OCI-LY7 (cell line): ENCODE data around the gene COPS9. TPM values are rescaled to one million over a fixed set of nuclear protein-coding genes. Genes with fewer than 3 reads are reported as not detected.

Experiments used
- BruUV-seq: library from RNA; stranded (reverse); fragments of 400-500 nt; replicated peaks from 2 replicates; lab custom pipeline; 2021; lab: Mats Ljungman, UMichigan
- CTCF ChIA-PET: fragments of 300-600 bp; sonication (Branson Sonifier 250); formaldehyde crosslinking; loops from one replicate; lab custom pipeline; 2022; ENCODE audit warnings: antibody characterized with exemption; ENCODE audit not compliant: unreplicated experiment; lab: Charles Lee
- POLR2A ChIA-PET: fragments of 300-600 bp; sonication (Branson Sonifier 250); formaldehyde crosslinking; loops from one replicate; lab custom pipeline; 2022; ENCODE audit warnings: antibody characterized with exemption; lab: Charles Lee
- DNase-seq: peaks from one replicate; pipeline ENCODE4 v3.0.0-alpha.2; 2015; ENCODE audit warnings: low spot score
- H2AFZ ChIP-seq: fragments of 200-600 bp; sonication (generic), shearing (Covaris generic); 2 replicates; pipeline ENCODE4 v1.6.1; 2014; ENCODE audit warnings: mild to moderate bottlenecking, antibody characterized with exemption, low read length, moderate library complexity
- H3K27ac ChIP-seq: fragments of 200-600 bp; sonication (generic); 2 replicates; pipeline ENCODE4 v1.5.1; 2014; ENCODE audit warnings: mixed run types, low read depth, mild to moderate bottlenecking, moderate library complexity, low read length, inconsistent platforms; ENCODE audit not compliant: poor library complexity, severe bottlenecking
- H3K36me3 ChIP-seq: fragments of 200-600 bp; sonication (generic); 2 replicates; pipeline ENCODE4 v1.6.1; 2014; ENCODE audit warnings: mild to moderate bottlenecking, antibody characterized with exemption, low read length, moderate library complexity, mixed read lengths; ENCODE audit not compliant: insufficient read depth
- H3K4me1 ChIP-seq: fragments of 200-600 bp; sonication (generic); 2 replicates; pipeline ENCODE4 v1.5.1; 2014; ENCODE audit warnings: mild to moderate bottlenecking, low read length; ENCODE audit not compliant: insufficient read depth, poor library complexity, severe bottlenecking
- H3K4me2 ChIP-seq: fragments of 200-600 bp; sonication (generic); 2 replicates; pipeline ENCODE4 v1.6.1; 2014; ENCODE audit warnings: mild to moderate bottlenecking, low read length
- H3K4me3 ChIP-seq: fragments of 200-600 bp; sonication (generic); 2 replicates; pipeline ENCODE4 v1.5.1; 2014; ENCODE audit warnings: mild to moderate bottlenecking, low read depth, low read length; ENCODE audit not compliant: poor library complexity, severe bottlenecking
- H3K79me2 ChIP-seq: fragments of 200-600 bp; sonication (generic); 2 replicates; pipeline ENCODE4 v1.6.1; 2016; ENCODE audit warnings: low read depth, mild to moderate bottlenecking, low read length, moderate library complexity, mixed read lengths; ENCODE audit not compliant: insufficient read depth
- H3K9me2 ChIP-seq: fragments of 200-600 bp; sonication (generic); 2 replicates; pipeline ENCODE4 v1.6.1; 2016; ENCODE audit warnings: mild to moderate bottlenecking, low read length, mixed read lengths; ENCODE audit not compliant: insufficient read depth
- H3K9me3 ChIP-seq: fragments of 200-600 bp; sonication (generic); 2 replicates; pipeline ENCODE4 v1.6.1; 2014; ENCODE audit warnings: mild to moderate bottlenecking, mixed run types, low read length, mixed read lengths
- H4K20me1 ChIP-seq: fragments of 200-600 bp; sonication (generic); 2 replicates; pipeline ENCODE4 v1.6.1; 2014; ENCODE audit warnings: mild to moderate bottlenecking, antibody characterized with exemption, low read length, moderate library complexity, mixed read lengths; ENCODE audit not compliant: insufficient read depth
- CTCF ChIP-seq: fragments of 200-600 bp; sonication (generic); conservative IDR thresholded peaks from 2 replicates; pipeline ENCODE4 v1.5.1; 2014; ENCODE audit warnings: mild to moderate bottlenecking, antibody characterized with exemption, low read length, moderate library complexity, mixed read lengths
- EZH2phosphoT487 ChIP-seq: fragments of 200-600 bp; sonication (generic); IDR thresholded peaks from 2 replicates; pipeline ENCODE4 v1.6.1; 2018; ENCODE audit warnings: low read depth, borderline replicate concordance, mild to moderate bottlenecking, mixed run types, antibody characterized with exemption, low read length, moderate library complexity, mixed read lengths
- intact Hi-C: fragments of 100-400 bp; cut with micrococcal nuclease; formaldehyde crosslinking; loops from one replicate; pipeline ENCODE4 v1.10.0; 2022; ENCODE audit not compliant: unreplicated experiment
- total RNA-seq, 2 experiments: library from RNA; depleted of rRNA in 1 of 2; stranded (reverse); fragments of >200 nt in 1 of 2; shearing (Covaris generic) in 1 of 2; gene quantifications; 2 replicates each; pipeline ENCODE4 v1.2.3, GENCODE V29; 2014 to 2022

Gene COPS9
- total RNA-seq, 2 experiments from 2014 or later: 106 to 159 TPM

GRCh38 chr2:240129311-240129710 is 6.8 kb downstream of the COPS9 start:
- Histone ChIP-seq H3K9me3 (no peaks in the 10 kb centered on the region), H2AFZ (no peak overlapping the region), H3K4me3 (no peak overlapping the region), H3K4me2 (no peak overlapping the region), H3K79me2 (peaks cover 5% of the 10 kb centered on the region; the same call in 1 of the 2 replicates), H4K20me1 (no peaks in the 10 kb centered on the region), H3K9me2 (no peaks in the 10 kb centered on the region), H3K27ac (no peak overlapping the region), H3K36me3 (peaks cover 69% of the 10 kb centered on the region), H3K4me1 (peaks cover under 1% of the 10 kb centered on the region)
- TF ChIP-seq EZH2phosphoT487: no peak
- TF ChIP-seq CTCF: no peak
- POLR2A ChIA-PET: interaction anchor here (0.5 kb wide), 1 partner anchor 104 kb away, joined by 3 read pairs; no protein-coding TSS in a partner anchor
- intact Hi-C loops: no loop called here
- CTCF ChIA-PET: no interaction called here
- no peak for DNase-seq
- BruUV-seq: no TSS peak

GRCh38 chr2:240128608-240129145 is 7.4 kb downstream of the COPS9 start:
- Histone ChIP-seq H3K79me2 (no peaks in the 10 kb centered on the region), H2AFZ (no peak overlapping the region), H4K20me1 (no peaks in the 10 kb centered on the region), H3K27ac (no peak overlapping the region), H3K9me3 (no peaks in the 10 kb centered on the region), H3K4me1 (no peaks in the 10 kb centered on the region), H3K9me2 (no peaks in the 10 kb centered on the region), H3K36me3 (peaks cover 65% of the 10 kb centered on the region), H3K4me3 (no peak overlapping the region), H3K4me2 (no peak overlapping the region)
- no peak for TF ChIP-seq EZH2phosphoT487
- TF ChIP-seq CTCF: no peak
- intact Hi-C loops: no loop called here
- CTCF ChIA-PET: no interaction called here
- POLR2A ChIA-PET: interaction anchor here (0.5 kb wide), 1 partner anchor 103 kb away, joined by 3 read pairs; no protein-coding TSS in a partner anchor
- no TSS peak for BruUV-seq
- no peak for DNase-seq

- no peaks in the 10 kb centered on the region for H3K9me2 ChIP-seq
- ChIA-PET CTCF (no interaction called here), POLR2A (no interaction called here)
- no peak for DNase-seq
- BruUV-seq: no TSS peak
- H3K36me3 ChIP-seq: peaks cover 59% of the 10 kb centered on the region
- H2AFZ ChIP-seq: no peak overlapping the region
- H3K4me2 ChIP-seq: no peak overlapping the region
- H3K9me3 ChIP-seq: no peaks in the 10 kb centered on the region
- no peaks in the 10 kb centered on the region for H3K4me1 ChIP-seq
- H3K27ac ChIP-seq: no peak overlapping the region
- no peaks in the 10 kb centered on the region for H3K79me2 ChIP-seq
- H4K20me1 ChIP-seq: no peaks in the 10 kb centered on the region
- intact Hi-C loops: no loop called here
- TF ChIP-seq CTCF (no peak), EZH2phosphoT487 (no peak)
- H3K4me3 ChIP-seq: no peak overlapping the region
These were observed 8.0 kb downstream of the COPS9 start for GRCh38 chr2:240127911-240128607.
